ENCODE data around the gene PYM1. TPM values are rescaled to one million over a fixed set of nuclear protein-coding genes. Genes with fewer than 3 reads are reported as not detected.

Gene PYM1
- total and polyA plus RNA-seq, 2 of the 8 experiments (the other 6 are each of a cell fraction or from before 2014, with no cell fraction given) = 38.7 to 58.5 TPM

GRCh38 chr12:55861871-55862270, 65.8 kb downstream of the PYM1 start:
- ChIA-PET POLR2A (ENCODE audit: partially characterized antibody) (no interaction called here), CTCF (ENCODE audit: partially characterized antibody) (interaction anchor here (0.6 to 1.8 kb wide), 3 partner anchors 14 to 1744 kb away, joined by 3 to 4 read pairs (median 3); no protein-coding TSS in a partner anchor)
- no peak overlapping the region for H2AK5ac ChIP-seq (ENCODE audit: low read depth, low read length)
- H4K8ac ChIP-seq (ENCODE audit: extremely low read depth, insufficient read depth, low read length) = no peak overlapping the region
- H3K79me2 ChIP-seq (ENCODE audit: control insufficient read depth in 1 of 2, insufficient read depth in 2 of 2, low read length in 2 of 2) = no peaks in the 10 kb centered on the region
- H2BK120ac ChIP-seq (replicated peaks; ENCODE audit: low read depth, low read length) = no peak overlapping the region
- no peak overlapping the region for H3K56ac ChIP-seq (replicated peaks; ENCODE audit: insufficient read length, low read depth, low read length)
- no peak overlapping the region for H2BK15ac ChIP-seq (ENCODE audit: low read length)
- H4K20me1 ChIP-seq (replicated peaks in 1 of 2; ENCODE audit: control insufficient read depth in 1 of 2, insufficient read depth in 2 of 2, low read length in 2 of 2) = no peaks in the 10 kb centered on the region
- 91% methylated on average over 3 of the region's 3 CpGs; no CpG with 5 or more reads in 1 of the 2 experiments for WGBS, 2 experiments (ENCODE audit: extremely low coverage in 1 of 2, insufficient coverage in 1 of 2, insufficient read length in 1 of 2, insufficient replicate concordance in 2 of 2, low coverage in 1 of 2, low lambda C conversion rate in 2 of 2, missing lambda C conversion rate in 1 of 2)
- no peak overlapping the region for H3K4me3 ChIP-seq (ENCODE audit: extremely low read depth in 1 of 4, insufficient read depth in 2 of 4, low read depth in 3 of 4, low read length in 4 of 4)
- 0 out of 4 replicates have a peak, but pooled peaks cover 3 to 4% of the 10 kb centered on the region in 2 experiments for H3K9me3 ChIP-seq (ENCODE audit: insufficient read depth in 2 of 2, low read depth in 1 of 2, low read length in 1 of 2)
- no peaks in the 10 kb centered on the region for H3K23me2 ChIP-seq (ENCODE audit: low read depth, low read length)
- H2BK5ac ChIP-seq (ENCODE audit: low read depth, low read length) = no peak overlapping the region
- H3K23ac ChIP-seq (ENCODE audit: insufficient read length) = no peak overlapping the region
- no peak overlapping the region for H2BK12ac ChIP-seq (ENCODE audit: low read depth, low read length)
- no peaks in the 10 kb centered on the region for H3K27me3 ChIP-seq (replicated peaks in 1 of 4; ENCODE audit: control insufficient read depth in 3 of 4, extremely low read depth in 1 of 4, insufficient read depth in 3 of 4, low read length in 3 of 4)
- H3K4me1 ChIP-seq (replicated peaks in 1 of 4; ENCODE audit: control insufficient read depth in 3 of 4, insufficient read depth in 4 of 4, low read length in 3 of 4) = no peaks in the 10 kb centered on the region
- no peak overlapping the region for H3K27ac ChIP-seq (ENCODE audit: low read depth, low read length)
- H3K14ac ChIP-seq (ENCODE audit: insufficient read length) = no peak overlapping the region
- H3K18ac ChIP-seq (ENCODE audit: extremely low read depth, low read length) = no peak overlapping the region
- H3K4ac ChIP-seq (replicated peaks; ENCODE audit: insufficient read length, low read depth, low read length) = no peak overlapping the region
- DNase-seq (ENCODE audit: low read depth in 1 of 2, low spot score in 2 of 2) (no peak), FAIRE-seq (no peak)
- no peak overlapping the region for H3K9ac ChIP-seq (replicated peaks in 1 of 4; ENCODE audit: extremely low read depth in 1 of 4, low read depth in 3 of 4, low read length in 3 of 4)
- H3K4me2 ChIP-seq (ENCODE audit: insufficient read depth in 1 of 2, low read depth in 2 of 2, low read length in 2 of 2) = no peak overlapping the region
- H2BK20ac ChIP-seq (ENCODE audit: low read length) = no peak overlapping the region
- no peak overlapping the region for H4K5ac ChIP-seq (ENCODE audit: insufficient read length, low read depth, low read length)
- H2AFZ ChIP-seq (ENCODE audit: low read length) = no peak overlapping the region
- no peaks in the 10 kb centered on the region for H3K79me1 ChIP-seq (ENCODE audit: low read depth, low read length)
- TF ChIP-seq CREB1 (IDR thresholded peaks at IDR 0.05) (no peak), MAFK (IDR thresholded peaks at IDR 0.05; ENCODE audit: low read depth, low read length) (no peak), NANOG (IDR thresholded peaks at IDR 0.05; ENCODE audit: insufficient read depth, low read depth, low read length, poor library complexity, severe bottlenecking) (no peak), TAF7 (optimal IDR thresholded peaks at IDR 0.05; ENCODE audit: borderline replicate concordance, low read depth, low read length) (no peak), HDAC6 (IDR thresholded peaks at IDR 0.05; ENCODE audit: low read depth, low read length) (no peak), FOSL1 (IDR thresholded peaks at IDR 0.05; ENCODE audit: insufficient read depth, low read depth, low read length) (no peak), PHF8 (conservative IDR thresholded peaks at IDR 0.05; ENCODE audit: low read depth, low read length) (no peak), CHD2 (IDR thresholded peaks at IDR 0.05; ENCODE audit: low read length) (no peak), SIX5 (IDR thresholded peaks at IDR 0.05; ENCODE audit: low read depth, low read length) (no peak)
- TF ChIP-seq, protein P1, sequence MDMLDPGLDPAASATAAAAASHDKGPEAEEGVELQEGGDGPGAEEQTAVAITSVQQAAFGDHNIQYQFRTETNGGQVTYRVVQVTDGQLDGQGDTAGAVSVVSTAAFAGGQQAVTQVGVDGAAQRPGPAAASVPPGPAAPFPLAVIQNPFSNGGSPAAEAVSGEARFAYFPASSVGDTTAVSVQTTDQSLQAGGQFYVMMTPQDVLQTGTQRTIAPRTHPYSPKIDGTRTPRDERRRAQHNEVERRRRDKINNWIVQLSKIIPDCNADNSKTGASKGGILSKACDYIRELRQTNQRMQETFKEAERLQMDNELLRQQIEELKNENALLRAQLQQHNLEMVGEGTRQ (IDR thresholded peaks at IDR 0.05; ENCODE audit: low read length) = no peak
- H4K91ac ChIP-seq (replicated peaks; ENCODE audit: insufficient read length, low read length) = no peak overlapping the region
- H3K36me3 ChIP-seq (ENCODE audit: control insufficient read depth in 2 of 4, insufficient read depth in 4 of 4, low read length in 3 of 4) = no peaks in the 10 kb centered on the region

All from H1 (cell line).